Lower leg skin (tissue), 3 donors: ENCODE results near the gene SIK3.

Experiments used
- CTCF ChIP-seq, 3 donors: fragments of 450-650 bp; IDR thresholded peaks; one replicate each; pipeline ENCODE4 v1.5.1; 2016; ENCODE audit warnings: antibody characterized with exemption in 3 of 3, mild to moderate bottlenecking in 3 of 3, moderate library complexity in 2 of 3
- POLR2A ChIP-seq, 2 donors: fragments of 450-650 bp; IDR thresholded peaks; one replicate each; pipeline ENCODE4 v1.6.1; 2016 to 2017; ENCODE audit warnings: antibody characterized with exemption in 2 of 2, mild to moderate bottlenecking in 1 of 2, moderate library complexity in 1 of 2

- no peak for TF ChIP-seq POLR2A (IDR thresholded peaks at IDR 0.05)
- no peak for TF ChIP-seq CTCF (IDR thresholded peaks at IDR 0.05)
These were observed 210.2 kb downstream of the SIK3 start for GRCh38 chr11:116888024-116888423.
